ENCODE data around the gene VWA3B.

GRCh38 chr2:98341241-98341640 is 254.3 kb downstream of the VWA3B start:
- no peak for TF ChIP-seq CTCF (conservative IDR thresholded peaks at IDR 0.05; ENCODE audit: low read length)
- no peak for TF ChIP-seq EZH2phosphoT487 (IDR thresholded peaks at IDR 0.05; ENCODE audit: borderline replicate concordance, low read depth, low read length)
